ENCODE measurements around the gene ZNF445.
"Not testable (repeated sequence)": the region's sequence is repeated elsewhere in the genome, so short reads cannot be mapped to it uniquely, and the experiment has no call there.

Gene ZNF445

GRCh38 chr3:44474886-44475285, 2.6 kb downstream of the ZNF445 start:
- not testable (repeated sequence) for DNase-seq

- no peak for DNase-seq
Measured at GRCh38 chr3:44470430-44470829, 7.0 kb downstream of the ZNF445 start.

DNA sequence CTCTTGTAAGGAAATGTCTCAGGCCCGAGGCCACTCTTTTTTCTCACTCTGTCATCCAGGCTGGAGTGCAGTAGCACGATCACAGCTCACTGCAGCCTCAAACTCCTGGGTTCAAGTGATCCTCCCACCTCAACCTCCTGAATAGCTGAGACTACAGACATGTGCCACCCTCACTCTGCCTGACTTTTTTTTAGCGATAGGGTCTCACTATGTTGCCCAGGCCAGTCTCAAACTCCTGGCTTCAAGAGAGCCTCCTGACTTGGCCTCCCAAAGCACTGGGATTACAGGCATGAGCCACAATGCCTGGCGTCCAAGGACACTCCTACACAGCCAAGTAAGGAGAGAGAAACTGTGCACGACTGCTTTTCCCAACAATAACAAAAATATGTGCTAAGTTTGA, 7.6 kb downstream of the ZNF445 start:
- no peak for DNase-seq

DNA sequence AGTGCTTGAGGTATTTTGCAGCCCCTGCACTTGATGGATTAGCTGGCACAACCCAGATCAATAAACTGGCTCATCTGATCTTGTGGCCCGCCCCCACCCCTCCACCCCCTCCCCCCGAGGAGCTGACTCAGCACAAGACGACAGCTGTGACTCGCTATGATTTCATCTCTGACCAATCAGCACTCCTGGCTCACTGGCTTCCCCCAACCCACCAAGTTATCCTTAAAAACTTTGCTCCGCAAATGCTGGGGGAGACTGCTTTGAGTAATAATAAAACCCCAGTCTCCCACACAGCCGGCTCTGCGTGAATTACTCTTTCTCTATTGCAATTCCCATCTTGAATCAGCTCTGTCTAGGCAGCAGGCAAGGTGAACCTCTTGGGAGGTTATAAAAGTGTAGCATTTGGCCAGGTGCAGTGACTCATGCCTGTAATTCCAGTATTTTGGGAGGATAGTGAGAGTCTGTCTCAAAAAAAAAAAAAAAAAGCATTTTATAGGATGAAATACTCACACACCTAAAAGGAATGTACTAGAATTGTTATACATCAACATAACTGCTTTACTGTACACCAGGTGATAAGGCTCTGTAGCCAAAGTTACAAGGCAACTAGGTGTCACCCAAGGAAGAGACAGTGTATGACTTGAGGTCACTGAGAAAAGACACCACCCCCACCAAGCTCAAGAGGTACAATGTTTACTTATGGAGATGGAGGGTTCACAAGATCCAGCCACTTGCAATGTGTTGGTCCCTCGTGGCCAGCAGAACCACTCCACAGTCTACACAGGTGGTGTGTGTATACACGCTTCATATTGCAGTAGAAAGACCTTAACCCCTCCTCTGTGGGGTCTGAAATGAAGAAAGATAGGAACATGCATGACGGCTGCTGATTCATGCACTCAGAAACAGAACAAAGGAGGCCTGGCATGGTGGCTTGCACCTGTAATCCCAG, 8.6 kb downstream of the ZNF445 start:
- DNase-seq = peak; percentile 7

DNA sequence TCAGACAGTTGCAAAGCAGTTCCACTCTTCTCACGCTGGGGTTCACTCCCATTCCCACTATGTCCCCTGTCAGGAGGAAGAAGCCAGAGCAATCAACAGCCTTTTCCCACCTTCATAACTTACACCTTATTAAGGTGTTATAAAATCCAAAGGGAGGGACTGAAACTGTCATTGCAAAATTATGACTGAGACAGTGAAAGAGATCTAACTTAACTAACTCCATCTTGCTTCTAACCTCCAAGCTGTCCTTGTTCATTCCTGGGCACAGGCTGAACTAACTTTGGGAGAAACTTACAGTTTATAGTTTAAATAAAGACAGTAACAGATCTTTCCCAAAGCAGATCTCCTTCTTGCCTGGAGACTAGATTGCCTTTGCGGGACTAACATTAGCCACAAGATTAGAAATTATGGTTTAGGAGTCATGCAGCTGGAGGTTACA, 9.4 kb downstream of the ZNF445 start:
- not testable (repeated sequence) for DNase-seq

DNA sequence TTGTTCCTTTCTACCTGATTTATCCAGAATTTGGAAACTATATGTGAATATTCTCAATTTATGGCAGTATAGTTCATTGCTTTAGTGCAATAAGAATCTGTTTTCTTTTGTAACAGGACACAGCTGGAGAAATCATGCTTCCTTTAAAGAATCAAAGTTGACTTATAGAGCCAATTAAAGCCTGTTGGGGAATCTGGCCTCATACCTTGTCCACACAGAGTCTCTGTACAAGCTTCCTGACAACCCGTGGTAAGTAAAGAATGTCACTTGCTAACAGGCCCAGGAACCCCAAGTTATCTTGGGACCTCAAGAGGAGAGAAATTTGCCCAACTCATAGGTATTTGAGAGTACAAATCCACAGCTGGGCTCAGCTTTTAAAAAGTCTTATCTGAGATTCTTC, 10.2 kb downstream of the ZNF445 start:
- DNase-seq = no peak

- DNase-seq = not testable (repeated sequence)
Measured at GRCh38 chr3:44464920-44465319, 12.6 kb downstream of the ZNF445 start.

DNA sequence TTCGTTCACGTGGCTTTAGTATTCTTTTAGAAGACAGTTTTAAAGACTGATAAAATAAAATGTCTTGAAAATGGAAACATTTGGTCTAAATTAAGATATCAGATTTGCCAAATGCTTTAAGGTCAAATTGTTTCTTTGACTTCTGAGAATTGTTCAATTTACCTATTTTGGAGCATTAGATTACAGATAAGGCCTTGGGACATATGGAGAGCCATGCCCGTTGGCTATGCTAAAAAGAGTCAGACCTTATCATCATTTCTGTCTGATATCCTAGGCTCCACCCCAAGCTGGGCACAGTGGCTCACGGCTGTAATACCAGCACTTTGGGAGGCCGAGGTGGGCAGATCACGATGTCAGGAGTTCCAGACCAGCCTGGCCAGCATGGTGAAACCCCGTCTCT, 13.0 kb downstream of the ZNF445 start:
- no peak for DNase-seq

GRCh38 chr3:44460050-44460449, 17.4 kb downstream of the ZNF445 start:
- DNase-seq = not testable (repeated sequence)

GRCh38 chr3:44455318-44455717, 22.2 kb downstream of the ZNF445 start:
- DNase-seq = no peak

GRCh38 chr3:44454258-44454657, 23.2 kb downstream of the ZNF445 start:
- no peak for DNase-seq

GRCh38 chr3:44451441-44451840, 26.0 kb downstream of the ZNF445 start:
- no peak for DNase-seq

DNA sequence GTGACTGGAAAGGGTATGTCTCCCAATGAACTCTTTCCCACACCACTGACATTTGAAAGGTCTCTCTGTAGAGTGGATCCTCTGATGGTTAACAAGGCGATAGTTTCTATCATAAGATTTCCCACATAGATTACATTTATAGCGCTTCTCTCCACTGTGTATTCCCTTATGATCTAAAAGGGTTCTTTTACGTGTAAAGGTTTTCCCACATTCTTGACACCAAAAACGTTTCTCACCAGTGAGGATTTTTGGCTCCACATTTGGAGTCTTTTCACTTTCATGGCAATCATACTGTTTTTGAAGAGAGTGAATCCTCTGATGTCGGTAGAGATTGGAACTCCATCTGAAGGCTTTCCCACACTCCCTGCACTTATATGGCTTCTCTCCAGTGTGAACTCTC, 30.5 kb downstream of the ZNF445 start:
- no peak for DNase-seq

DNA sequence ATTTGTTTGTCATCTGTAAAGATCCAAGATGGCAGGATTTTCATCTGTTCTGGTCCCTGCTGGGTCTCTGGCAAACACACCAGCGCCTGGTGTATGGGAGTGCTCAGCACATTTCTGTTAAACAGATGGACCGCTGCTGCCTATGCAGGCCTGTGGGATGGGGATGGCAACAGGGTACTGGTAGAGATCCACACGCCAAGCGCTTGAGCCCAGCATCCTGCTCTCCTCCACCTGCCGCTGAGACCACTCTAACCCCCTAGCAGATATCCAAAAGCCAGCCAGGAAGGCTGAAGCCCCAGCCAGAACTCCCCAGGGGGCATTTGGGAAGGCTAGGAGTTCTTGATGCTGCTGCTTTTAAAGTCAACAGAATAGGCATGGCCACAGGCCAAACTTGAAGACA, 31.7 kb downstream of the ZNF445 start:
- no peak for DNase-seq

DNA sequence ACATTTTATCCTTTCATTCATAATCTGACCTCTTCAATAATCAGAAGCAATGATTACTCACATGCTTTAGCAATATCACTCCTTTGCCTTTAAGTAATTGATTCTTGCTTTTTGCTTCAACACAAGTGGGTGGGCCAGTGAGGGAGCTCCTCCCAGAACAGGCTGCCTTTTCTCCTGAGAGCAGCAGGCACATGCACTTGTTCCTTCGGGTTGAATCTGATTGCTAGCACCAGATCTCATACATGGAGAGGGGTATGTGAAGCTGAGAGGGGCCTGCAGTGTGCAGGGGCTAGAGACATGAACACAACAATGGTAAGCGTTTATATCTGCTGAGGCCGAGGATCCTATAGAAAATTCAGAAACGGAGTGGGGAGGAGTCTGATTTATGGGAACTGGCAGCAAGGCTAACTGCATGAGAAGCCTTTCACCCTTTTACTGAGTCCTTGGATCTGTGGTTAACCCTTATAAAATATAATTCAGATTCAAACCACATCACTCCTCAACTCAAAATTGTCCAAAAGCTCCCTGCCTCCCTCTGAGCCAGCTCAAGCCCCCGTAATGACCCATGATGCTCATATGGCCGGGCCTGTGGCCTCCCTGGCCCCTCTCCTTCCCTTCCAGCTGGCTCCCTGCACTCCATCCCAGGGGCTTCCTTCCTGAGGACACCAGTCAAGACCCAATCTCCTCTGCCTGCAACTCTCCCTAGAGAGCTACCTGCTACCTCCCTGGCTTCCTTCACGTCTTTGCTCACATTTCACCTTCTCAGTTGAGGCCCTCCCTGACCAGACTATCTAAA, 32.4 kb downstream of the ZNF445 start:
- no peak for DNase-seq

GRCh38 chr3:44444437-44444836, 33.0 kb downstream of the ZNF445 start:
- no peak for DNase-seq

- DNase-seq = no peak
Measured at GRCh38 chr3:44442596-44443309, 34.7 kb downstream of the ZNF445 start.

DNA sequence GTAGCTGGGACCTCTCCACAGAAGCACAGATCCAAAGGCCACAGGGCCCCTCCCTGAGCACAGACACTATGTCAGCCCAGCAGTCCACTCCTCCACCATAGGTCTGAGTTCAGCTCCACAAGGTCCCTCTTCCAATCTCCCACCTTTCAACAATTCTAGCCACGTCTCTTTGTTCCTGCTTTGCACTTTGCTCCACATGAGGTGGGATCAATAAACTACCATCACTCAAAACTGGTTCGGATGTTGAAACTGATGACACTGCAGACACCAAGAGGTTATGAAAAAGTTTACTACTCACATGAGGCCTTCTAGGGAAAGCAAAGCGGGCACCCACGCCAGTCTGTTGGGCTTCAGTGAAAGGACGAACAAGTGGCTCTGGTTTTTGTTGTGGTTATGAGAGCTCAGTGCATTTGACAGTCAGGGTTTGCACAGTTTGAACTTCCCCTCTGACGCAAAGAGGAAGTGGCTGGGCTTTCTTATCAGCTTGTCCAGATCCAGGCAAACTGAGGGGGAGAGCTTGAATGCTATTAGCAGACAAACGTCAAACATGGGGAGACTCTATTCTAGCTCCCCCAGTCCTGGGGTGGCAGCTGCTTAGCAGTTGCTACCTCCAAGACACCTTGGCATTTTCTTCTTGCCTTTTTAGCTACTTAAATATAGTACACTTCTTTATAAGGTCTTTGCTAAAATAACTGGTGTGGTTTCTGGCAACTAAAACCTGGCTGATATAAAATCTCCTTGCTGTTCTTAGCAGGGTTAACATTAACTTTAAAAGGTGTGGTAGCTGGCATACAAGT, 37.8 kb downstream of the ZNF445 start:
- DNase-seq = peak; percentile 50

- DNase-seq = no peak
Measured at GRCh38 chr3:44437800-44438199, 39.7 kb downstream of the ZNF445 start.

DNA sequence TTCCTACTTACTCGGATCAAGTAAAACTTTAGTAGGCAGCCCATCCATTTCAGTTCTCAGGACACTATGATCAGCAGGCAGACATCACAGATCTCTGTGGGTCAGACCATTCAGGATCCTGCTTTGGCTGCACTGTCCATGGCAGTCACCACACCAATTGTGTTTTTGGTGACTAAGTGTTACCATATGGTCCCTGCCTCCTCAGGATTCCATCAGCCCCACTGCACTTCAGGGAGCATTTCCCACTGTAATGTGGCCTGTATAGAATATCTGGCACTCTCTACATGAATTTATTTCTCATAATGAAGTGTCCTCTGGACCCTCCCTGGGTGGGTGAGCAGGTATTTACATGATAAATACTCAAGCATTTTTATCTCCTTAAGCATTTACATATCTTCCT, 41.3 kb downstream of the ZNF445 start:
- DNase-seq = no peak

- DNase-seq = no peak
Measured at GRCh38 chr3:44434834-44435510, 42.5 kb downstream of the ZNF445 start.

DNA sequence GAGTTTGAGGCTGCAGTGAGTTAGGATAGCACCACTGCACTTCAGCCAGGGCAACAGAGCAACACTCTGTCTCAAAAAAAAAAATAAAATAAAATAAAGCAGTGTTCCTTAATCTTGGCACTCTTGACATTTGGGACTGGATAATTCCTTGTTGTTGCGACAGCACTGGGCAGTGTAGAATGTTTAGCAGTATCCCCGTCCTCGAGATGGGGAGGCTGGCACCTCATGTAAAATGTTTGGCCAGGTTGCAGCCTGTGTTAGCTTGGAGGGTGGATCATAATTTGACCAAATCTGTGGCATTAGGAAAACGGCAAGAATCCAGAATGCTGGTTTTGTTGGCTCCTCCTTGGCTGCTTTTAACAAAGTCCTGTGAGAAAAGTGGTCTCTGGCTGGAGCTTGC, 47.0 kb downstream of the ZNF445 start:
- DNase-seq = no peak
